GM18907 (cell line): Measurements from ENCODE around the gene MPDZ.

Experiments used
- ATAC-seq: cut with Tn5 transposase; IDR thresholded peaks from one replicate; pipeline ENCODE4 v1.9.1; 2021; ENCODE audit warnings: mild to moderate bottlenecking, moderate library complexity; ENCODE audit not compliant: unreplicated experiment

MPDZ gene

DNA sequence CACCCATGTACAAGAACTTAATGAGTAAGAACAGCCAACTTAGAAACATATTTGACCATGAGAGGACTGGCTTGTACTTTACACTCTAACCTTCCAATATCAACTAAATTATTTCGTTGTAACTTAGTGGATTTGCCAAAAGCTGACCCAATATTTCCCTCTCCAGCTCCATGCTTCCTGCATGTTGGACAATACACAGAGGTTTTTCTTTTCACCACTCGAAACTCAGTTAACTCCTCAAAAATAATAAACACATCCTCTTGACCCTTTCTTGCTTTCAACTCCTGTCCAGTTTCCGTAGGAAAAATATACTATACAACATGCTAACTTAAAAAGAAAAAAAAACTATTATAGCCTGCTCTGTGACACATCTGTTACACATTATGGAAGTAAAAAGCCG, 188.9 kb downstream of the MPDZ start:
- ATAC-seq: no peak

DNA sequence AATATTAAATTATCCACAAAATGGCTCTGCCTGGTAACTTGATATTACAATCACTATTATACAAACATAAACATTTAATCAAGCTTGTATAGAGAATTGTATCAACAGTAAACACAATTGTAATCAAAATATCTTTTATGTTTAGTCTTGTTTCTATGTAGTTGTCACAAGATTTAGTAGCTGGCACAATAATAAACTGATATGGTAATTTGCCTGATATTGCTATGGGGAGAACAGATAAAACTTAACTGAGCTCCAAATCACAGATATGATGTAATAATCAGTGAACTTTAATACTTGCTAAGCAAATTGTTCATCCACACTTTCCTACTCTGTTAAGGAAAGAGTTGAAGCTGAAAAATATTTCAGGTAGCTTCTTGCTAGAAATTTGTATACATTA, 189.8 kb downstream of the MPDZ start:
- no peak for ATAC-seq

DNA sequence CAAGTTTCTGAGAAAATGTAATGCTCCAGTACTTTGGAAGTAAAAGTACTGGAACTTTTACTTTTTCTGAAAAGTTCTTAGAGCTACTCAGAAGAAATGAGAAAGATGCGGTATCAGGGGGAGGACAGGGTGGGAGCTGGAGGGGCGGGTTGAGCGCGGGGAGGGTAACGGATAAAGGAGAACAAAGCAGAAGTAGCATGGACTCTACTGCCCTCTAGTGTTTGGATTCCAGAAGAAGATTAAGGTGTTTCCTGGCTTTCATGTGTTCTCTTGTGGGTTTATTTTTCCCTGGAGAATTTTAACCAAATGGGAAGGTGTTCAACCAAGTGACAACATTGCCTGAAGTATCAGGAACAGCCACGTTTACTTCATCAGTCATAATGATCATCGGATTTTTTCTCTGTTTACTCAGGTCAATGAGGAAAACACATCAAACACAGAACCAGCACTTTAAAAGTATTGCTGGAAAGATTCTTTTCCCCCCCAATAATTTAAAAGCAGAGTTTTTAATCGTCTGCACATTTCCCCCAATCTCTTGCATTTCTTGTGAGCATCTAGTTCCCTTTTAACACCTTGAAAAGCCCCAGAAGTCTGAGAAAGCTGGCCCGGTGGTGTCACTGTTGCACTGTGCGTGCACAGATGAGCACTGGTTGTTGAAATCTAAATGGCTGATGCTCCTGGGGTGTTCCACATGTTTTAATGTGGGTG, 190.6 kb downstream of the MPDZ start:
- ATAC-seq: peak; percentile 67

- ATAC-seq: no peak
Measured at GRCh38 chr9:13083963-13084528, 195.4 kb downstream of the MPDZ start.

GRCh38 chr9:13083366-13083765, 196.1 kb downstream of the MPDZ start:
- no peak for ATAC-seq

DNA sequence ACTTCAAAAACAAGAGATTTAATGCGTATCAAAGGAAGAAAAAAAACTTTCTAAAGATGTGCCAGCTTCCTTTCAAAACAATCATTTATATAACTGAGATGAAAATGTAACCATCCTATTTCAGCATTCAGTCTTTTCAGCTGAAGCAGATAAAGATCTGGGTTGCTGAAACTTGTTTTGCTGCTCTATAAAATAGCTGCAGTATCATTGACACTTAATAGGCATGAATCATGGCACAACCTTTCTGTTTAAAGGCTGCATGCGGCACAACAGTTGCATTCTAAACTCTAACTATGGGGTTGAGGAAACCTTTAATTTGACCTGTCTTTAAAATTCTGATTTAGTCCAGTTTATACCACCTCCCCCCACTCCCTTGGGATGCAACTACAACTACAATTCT, 196.7 kb downstream of the MPDZ start:
- ATAC-seq: no peak

- ATAC-seq: no peak
Measured at GRCh38 chr9:13078164-13078563, 201.3 kb downstream of the MPDZ start.

- ATAC-seq: no peak
Measured at GRCh38 chr9:13076616-13077015, 202.9 kb downstream of the MPDZ start.

- no peak for ATAC-seq
Measured at GRCh38 chr9:13071921-13072320, 207.6 kb downstream of the MPDZ start.

DNA sequence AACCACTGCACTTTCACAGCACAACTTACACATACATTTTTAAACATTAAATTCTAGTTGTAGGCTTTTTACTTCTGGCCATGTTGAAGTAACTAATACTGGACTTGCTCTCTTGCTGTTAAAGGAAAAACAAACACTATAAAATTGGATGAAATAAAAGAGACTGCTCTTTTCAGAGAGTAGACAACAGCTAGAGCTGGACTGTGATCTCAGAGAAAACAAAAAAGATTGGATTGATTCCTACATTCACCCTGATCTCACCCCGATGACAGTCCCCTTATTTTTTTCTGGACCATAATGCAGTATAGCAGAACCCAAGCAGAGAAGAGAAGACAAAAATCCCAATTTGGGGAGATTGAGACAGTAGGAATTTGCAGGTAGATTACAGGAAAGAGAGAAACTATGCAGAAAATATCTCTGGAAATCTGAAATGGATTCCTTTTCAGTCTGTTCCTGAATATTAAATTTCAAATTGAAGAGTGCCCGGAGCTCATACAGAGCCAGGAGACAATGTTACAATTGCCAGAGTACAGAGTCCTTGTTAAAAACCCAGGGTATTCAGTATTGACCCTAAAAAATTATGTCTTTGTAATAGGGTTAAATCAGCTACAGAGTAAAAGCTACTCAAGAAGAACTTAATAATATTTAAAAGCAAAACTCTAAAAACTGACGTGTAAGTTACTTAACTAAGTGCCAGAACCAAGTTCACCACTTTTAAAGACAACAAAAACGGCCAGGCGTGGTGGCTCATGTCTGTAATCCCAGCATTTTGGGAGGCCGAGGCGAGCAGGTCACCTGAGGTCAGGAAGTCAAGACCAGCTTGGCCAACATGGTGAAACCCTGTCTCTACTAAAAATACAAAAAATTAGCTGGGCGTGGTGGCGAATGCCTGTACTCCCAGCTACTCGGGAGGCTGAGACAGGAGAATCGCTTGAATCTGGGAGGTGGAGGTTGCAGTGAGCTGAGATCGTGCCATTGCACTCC, 208.6 kb downstream of the MPDZ start:
- ATAC-seq: no peak

DNA sequence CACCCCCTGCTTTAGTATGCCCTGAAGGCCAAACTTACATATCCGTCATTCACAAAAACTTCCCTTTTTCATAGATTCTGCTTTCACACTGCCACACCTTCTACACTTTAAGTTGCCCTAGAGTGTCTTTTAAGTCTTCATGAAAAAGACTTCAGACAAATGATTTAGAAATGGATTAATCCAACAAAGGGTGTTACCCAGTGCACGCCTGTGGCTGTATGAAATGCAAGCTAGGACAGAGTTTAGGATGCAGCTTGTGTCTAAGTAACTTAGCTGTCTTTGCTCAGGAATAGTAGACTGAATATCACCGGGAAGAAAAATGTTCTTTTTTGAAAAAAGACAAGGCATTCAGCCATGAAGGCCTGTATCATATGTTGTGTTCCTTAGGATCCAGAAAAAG, 210.0 kb downstream of the MPDZ start:
- no peak for ATAC-seq

- ATAC-seq: no peak
Measured at GRCh38 chr9:13064676-13065075, 214.8 kb downstream of the MPDZ start.

GRCh38 chr9:13063880-13064459, 215.5 kb downstream of the MPDZ start:
- ATAC-seq: no peak

DNA sequence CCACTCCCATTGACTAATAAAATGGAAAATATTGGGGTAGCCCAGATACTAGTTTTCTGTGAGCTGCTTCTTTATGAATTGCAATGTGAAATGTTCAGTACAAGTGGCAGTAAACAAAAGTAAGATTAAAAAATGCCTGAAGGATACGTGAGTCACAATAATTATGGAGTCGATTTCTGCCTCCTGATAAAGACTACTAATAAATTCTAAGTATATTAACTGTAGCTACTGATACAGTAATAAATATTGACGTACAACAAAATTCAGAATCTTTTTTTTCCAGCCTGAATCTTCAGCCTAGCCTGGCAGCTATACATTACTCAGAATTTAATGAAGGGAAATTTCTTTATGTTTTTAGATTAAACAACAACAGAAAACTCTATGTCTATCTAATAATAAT, 218.1 kb downstream of the MPDZ start:
- ATAC-seq: no peak
